ENCODE data around the gene FA2H. TPM values are rescaled to one million over a fixed set of nuclear protein-coding genes. Genes with fewer than 3 reads are reported as not detected.
"Not testable (repeated sequence)": the region's sequence is repeated elsewhere in the genome, so short reads cannot be mapped to it uniquely, and the experiment has no call there.

Gene FA2H
- total RNA-seq, 1 donor from 2014 or later: 0.72 TPM

DNA sequence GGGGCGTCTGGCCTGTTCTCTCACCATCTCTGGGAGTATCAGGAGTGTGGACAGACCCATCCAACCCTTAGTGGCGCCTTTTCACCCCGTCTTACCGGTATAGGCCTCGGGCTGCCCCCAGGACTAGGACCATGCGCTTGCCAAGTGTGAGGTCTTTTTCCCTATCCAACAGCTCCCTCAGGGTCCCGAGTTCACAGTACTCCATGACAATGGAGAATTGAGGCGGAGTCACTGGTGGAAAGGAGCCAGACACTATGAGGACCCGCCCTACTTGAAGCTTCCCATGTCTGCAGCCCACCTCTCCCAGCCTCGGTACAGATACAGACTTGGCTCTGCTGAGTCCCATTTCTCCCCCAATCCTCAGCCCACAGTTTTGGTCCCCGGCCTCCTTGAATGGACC lies 92.1 kb downstream of the FA2H start:
- no peak for DNase-seq (ENCODE audit: low spot score)

DNA sequence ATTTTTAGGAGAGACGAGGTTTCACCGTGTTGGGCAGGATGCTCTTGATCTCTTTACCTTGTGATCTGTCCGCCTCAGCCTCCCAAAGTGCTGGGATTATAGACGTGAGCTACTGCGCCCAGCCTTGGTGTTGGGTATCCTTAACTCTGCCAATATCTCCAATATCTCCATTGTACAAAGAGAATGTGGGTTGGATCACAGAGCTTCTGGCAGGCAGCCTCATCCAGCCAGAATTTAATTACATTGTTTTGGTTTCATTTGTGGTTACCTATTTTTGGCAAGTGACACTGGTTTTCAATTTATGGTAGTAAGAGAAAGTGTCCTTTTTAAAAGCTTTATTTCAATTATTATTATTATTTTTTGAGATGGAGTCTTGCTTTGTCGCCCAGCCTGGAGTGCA lies 93.9 kb downstream of the FA2H start:
- no peak for DNase-seq (ENCODE audit: low spot score)

DNA sequence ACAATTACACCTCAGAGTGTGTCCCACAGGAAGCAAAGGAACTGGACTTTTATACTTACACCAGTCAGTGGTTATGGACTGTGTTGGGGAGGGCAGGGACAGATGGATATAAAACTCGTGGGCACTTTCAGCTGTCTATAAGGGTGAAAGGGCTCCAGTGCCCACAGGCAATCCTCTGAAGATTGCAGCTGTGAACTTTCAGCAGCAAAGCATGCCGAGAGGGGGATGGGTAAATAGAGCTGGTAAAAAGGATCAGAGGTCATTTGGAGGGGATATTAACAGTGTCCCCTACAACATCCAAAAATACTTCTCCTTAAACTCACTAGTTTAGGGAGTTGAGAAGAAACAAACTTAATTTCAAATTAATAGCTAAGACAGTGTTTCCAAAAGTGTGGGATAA lies 94.6 kb downstream of the FA2H start:
- DNase-seq (ENCODE audit: low spot score): no peak

DNA sequence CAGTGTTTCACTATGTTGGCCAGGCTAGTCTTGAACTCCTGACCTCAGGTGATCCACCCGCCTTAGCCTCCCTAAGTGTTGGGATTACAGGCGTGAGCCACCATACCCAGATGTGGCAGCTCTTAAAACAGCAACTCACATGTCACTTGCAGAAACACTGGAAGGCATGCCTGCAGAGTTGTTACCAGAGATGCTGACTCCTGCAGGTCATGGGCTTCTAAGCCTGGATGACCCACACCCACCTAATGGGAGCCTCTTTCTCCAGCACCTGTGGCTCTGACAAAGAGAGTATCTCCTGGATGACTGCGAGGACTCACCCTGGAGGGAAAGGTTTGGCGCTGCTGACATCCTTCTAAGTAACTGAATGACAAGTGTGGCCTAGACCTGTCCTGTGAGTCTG lies 96.8 kb downstream of the FA2H start:
- DNase-seq (ENCODE audit: low spot score): no peak

DNA sequence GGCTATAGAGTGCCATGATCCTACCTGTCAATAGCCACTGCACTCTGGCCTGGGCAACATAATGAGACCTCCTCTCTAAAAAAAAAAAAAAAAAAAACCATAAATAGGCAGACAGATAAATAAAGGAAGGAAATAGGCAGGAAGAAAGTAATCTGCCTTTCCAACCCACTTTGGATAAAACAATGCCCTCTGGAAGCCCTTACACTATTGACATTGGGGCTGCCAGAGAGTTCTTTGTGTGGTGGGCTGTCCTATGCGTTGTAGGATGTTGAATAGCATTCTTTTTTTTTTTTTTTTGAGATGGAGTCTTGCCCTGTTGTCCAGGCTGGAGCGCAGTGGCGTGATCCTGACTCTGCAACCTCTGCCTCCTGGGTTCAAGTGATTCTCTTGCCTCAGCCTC lies 100.7 kb downstream of the FA2H start:
- no peak for DNase-seq (ENCODE audit: low spot score)

DNA sequence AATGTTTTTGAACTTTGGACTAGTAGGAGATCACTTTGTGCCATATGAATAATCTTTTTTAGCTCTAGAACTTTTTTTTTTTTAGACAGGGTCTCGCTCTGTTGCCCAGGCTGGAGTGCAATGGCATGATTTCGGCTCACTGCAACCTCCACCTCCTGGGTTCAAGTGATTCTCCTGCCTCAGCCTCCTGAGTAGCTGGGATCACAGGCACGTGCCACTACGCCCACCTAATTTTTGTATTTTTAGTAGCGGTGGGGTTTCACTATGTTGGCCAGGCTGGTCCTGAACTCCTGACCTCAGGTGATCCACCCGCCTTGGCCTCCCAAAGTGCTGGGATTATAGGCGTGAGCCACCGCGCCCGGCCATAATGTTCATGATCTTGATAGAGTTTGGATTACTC lies 105.7 kb downstream of the FA2H start:
- not testable (repeated sequence) for DNase-seq (ENCODE audit: low spot score)

DNA sequence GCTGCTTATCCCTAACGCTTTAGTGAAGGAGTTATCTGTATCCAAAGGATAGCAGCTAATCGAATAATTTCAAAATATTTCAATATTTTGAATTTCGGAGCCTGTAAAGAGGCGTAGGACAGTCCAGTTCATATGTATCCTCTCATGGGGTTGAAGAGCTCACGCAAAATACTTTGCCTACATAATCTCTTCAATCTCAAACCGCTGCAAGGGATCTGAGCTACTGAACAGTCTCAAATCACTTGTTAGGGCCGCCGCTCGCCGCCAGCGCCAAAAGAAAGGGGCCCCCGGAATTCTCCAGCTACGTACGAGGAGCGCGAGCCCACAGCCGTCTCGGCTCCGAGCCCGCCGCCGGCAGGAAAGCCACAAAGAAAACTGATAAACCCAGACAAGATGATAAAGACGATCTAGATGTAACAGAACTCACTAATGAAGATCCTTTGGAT lies 107.3 kb downstream of the FA2H start:
- peak; percentile 57 for DNase-seq (ENCODE audit: low spot score)

DNA sequence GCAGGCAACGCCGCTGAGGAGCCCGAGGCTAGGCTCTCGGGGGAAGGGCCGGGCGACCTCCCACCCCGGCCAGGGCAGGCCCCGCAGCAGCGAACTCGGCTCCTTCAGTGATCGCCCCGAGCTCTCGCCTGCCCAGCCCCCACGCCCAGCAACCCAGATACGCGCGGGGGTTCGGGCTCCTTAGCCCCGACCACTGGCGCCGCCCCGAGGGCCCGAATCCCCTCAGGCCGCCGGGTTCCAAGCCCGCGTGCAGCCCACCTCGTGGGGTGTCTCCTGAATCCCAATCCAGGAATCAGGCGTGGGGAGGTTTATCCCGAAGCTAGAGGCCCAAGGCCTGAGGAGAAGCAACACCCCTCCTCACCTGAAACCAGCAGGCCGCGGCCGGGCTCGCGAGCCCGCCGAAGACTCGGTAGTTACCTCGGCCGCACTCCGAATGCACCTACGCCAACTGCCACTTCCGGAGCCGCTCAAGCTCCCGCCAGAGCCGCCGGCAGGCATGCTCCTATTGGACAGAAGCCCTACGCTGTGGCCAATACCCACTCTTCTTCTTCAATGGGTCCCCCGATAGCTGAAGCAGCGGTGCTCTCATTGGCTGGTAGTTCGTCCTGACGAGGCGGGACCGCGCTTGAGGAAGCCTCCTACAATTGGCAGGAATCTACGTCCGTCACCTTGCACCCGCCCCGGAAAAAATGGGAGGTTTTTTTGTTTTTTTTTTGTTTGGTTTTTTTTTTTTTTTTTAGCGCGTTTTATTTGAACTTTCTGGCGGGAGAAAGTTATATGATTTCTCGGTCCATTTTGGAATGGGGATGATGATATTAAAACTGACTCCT lies 108.0 kb downstream of the FA2H start, which contains the start of gene RFWD3:
Gene RFWD3, minus strand, starts transcription at position 453 of the 830 bp plus-strand sequence. CDS start 5,428 bp downstream, outside the sequence.
- peak; percentile 99 for DNase-seq (ENCODE audit: low spot score)

DNA sequence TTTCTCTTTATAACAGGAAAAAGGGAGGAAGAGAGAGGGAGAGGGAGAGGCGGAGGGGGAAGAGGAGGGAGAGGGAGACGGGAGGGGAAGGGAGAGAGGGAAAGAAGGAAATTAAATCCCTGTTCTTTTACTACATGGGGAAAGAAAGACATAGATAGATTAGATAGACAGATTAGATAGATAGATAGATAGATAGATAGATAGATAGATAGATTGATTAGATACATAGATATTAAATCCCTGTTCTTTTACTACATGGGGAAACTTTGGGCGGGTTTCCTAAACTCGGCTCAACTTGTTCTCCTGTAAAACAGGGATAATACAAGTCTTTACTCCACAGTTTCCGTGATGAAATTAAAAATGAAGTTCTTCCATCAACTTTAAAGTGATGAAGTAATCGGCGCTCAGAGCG lies 108.6 kb downstream of the FA2H start:
- DNase-seq (ENCODE audit: low spot score): no peak

Other genes starting within 250 kb of the FA2H start
- gene GLG1, start 167.7 kb downstream of the FA2H start, total RNA-seq (ENCODE audit: insufficient read depth, low replicate concordance): 103 TPM
- 59.2 TPM for gene RFWD3, start 107.9 kb downstream of the FA2H start, total RNA-seq (ENCODE audit: insufficient read depth, low replicate concordance)
- gene MLKL, start 74.0 kb downstream of the FA2H start, total RNA-seq (ENCODE audit: insufficient read depth, low replicate concordance): 20.5 TPM
- gene WDR59, start 210.3 kb upstream of the FA2H start, total RNA-seq (ENCODE audit: insufficient read depth, low replicate concordance): 94.4 TPM
- gene ZNRF1, start 224.2 kb upstream of the FA2H start, total RNA-seq (ENCODE audit: insufficient read depth, low replicate concordance): 9.9 TPM